HFF-Myc (cell line): ENCODE results near the gene CENATAC.
"Not testable (repeated sequence)": the region's sequence is repeated elsewhere in the genome, so short reads cannot be mapped to it uniquely, and the experiment has no call there.

Experiments used
- DNase-seq: peaks from one replicate; pipeline ENCODE4 v3.0.0-alpha.2; 2011; ENCODE audit warnings: low read depth; ENCODE audit errors: extremely low read depth
- H3K4me3 ChIP-seq: replicated peaks from 2 replicates; pipeline ENCODE4 v1.5.1; 2011; ENCODE audit warnings: low read depth, mild to moderate bottlenecking, control low read depth, low read length
- TF ChIP-seq, protein P1 (sequence below): IDR thresholded peaks from 2 replicates; pipeline ENCODE4 v1.5.1; 2012; ENCODE audit warnings: mild to moderate bottlenecking, low read depth, low read length, control low read depth; ENCODE audit errors: missing control alignments

The CENATAC gene

DNA sequence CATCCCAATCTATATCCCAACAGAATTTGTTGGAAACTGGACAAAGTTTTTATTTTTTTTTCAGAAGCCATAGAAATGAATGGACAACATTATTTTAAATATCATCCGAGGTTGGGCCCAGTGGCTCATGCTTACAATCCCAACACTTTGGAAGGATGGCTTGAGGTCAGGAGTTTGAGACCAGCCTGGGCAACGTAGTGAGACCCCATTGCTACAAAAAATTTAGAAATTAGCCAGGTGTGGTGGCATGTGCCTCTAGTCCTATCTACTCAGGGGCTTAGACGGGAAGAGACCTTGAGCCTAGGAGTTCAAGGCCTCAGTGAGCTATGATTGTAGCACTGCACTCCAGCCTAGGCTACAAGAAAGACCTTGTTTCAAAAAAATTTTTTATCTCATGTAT is 36.9 kb downstream of the CENATAC start:
- no peak for DNase-seq
- no peak overlapping the region for H3K4me3 ChIP-seq
- TF ChIP-seq, protein P1, sequence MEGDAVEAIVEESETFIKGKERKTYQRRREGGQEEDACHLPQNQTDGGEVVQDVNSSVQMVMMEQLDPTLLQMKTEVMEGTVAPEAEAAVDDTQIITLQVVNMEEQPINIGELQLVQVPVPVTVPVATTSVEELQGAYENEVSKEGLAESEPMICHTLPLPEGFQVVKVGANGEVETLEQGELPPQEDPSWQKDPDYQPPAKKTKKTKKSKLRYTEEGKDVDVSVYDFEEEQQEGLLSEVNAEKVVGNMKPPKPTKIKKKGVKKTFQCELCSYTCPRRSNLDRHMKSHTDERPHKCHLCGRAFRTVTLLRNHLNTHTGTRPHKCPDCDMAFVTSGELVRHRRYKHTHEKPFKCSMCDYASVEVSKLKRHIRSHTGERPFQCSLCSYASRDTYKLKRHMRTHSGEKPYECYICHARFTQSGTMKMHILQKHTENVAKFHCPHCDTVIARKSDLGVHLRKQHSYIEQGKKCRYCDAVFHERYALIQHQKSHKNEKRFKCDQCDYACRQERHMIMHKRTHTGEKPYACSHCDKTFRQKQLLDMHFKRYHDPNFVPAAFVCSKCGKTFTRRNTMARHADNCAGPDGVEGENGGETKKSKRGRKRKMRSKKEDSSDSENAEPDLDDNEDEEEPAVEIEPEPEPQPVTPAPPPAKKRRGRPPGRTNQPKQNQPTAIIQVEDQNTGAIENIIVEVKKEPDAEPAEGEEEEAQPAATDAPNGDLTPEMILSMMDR = no peak

DNA sequence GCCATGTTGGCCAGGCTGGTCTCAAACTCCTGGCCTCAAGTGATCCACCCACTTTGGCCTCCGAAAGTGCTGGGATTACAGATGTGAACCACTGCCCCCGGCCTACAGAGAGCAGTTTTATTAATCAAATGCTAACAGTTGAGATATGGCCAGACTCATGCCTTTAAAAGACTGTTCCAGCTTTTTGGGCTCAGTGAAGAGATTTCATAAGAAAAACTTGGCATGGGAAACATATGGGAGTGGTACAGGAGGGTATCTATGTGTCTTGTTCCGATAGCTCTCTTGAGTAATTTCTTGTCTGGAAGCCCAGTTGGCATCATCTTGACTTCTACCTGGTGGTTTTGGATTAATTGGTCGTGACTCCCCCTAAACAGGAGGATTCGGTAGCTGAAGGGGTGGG is 40.9 kb downstream of the CENATAC start:
- DNase-seq = no peak
- TF ChIP-seq, protein P1 = no peak
- no peak overlapping the region for H3K4me3 ChIP-seq

DNA sequence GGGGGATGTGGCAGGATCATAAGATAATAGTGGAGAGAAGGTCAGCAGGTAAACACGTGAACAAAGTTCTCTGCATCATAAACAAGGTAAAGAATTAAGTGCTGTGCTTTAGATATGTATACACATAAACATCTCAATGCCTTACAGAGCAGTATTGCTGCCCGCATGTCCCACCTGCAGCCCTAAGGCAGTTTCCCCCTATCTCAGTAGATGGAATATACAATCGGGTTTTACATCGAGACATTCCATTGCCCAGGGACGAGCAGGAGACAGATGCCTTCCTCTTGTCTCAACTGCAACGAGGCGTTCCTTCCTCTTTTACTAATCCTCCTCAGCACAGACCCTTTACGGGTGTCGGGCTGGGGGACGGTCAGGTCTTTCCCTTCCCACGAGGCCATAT is 41.5 kb downstream of the CENATAC start:
- not testable (repeated sequence) for DNase-seq, H3K4me3 ChIP-seq

DNA sequence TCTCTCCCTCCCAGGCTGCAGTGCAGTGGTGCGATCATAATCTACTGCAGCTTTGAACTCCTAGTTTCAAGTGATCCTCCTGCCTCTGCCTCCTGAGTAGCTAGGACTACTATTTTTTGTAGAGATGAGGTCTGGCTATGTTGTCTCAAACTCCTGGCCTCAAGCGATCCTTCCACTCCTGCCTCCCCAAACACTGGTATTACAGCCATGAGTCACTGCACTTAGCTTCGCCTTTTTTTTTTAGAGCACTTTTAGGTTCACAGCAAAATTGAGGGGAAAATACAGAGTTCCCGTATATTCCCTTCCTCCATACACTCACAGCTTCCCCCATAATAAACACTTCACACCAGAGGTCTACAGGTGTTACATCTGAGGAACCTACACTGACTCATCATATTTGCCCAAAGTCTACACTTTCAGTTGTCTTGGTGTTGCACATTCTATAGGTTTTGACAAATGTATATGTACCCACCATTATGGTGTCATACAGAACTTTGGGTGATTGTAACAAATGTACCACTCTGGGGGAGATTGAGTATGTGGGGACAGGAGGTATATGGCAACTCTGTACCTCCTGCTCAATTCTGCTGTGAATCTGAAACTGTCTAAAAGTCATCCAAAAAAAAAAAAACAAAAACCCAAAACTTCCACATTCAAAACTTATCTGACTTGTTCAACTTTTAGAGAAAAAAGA is 44.0 kb downstream of the CENATAC start:
- DNase-seq = no peak
- TF ChIP-seq, protein P1 = no peak
- no peak overlapping the region for H3K4me3 ChIP-seq

DNA sequence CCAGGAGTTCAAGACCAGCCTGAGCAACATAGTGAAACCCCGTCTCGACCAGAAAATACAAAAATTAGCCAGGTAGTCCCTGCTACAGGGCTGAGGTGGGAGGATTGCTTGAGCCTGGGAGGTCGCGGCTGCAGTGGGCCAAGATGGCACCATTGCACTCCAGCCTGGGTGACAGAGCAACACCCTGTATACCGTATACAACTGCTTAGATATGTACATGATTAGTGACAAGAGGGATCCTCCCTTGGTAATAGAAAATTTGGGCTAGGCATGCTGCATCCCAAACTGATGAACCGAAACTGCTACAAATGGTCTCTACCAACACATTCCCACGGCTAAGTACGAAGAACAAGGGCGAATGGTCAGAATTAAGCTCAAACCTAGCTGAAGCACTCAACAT is 45.0 kb downstream of the CENATAC start:
- no peak overlapping the region for H3K4me3 ChIP-seq
- DNase-seq = no peak
- TF ChIP-seq, protein P1 = no peak

DNA sequence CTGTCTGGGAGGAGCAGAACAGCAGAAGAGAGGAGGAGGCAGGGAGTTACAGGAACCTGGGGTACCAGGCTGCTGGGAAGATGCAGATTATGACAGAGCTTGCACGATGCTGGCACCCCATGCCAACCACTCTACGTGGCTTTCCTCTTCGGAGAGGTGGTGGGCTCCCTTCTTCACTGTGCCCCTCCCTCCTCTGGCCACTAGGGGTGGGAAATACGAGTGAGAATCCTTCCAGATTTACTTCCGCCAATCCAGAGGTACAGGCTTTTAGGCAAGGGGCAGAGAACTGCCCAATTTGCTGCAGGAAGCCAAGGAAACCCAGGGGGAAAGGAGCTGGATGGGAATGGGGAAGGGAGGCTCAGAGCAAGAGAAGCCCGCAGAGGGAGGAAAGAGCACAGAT is 46.8 kb downstream of the CENATAC start:
- H3K4me3 ChIP-seq = no peak overlapping the region
- DNase-seq = no peak
- TF ChIP-seq, protein P1 = peak; percentile 25

DNA sequence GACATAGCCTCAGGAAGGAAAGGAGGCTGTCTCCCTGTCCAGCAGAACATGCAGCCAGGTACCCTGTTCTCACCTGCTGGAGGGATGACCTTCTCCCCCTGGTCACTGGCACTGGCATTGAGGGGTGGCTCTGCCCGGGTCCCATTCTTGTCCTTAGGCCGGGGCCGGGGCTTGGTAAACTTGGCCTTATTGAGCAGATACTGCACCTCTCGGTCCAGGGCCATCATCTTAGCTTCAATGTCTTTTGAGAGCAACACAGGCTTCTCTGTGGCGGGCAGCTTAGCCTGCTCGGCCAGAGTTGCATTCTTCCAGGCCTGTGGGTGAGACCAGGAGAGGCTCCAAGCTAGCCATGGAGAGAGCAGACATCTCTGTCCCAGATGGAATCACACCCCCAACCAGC is 48.6 kb downstream of the CENATAC start:
- DNase-seq = no peak
- H3K4me3 ChIP-seq = no peak overlapping the region
- TF ChIP-seq, protein P1 = no peak
